Mesenchymal stem cell (in vitro differentiated cells and primary cell): ENCODE measurements around the gene CCDC179. TPM values are rescaled to one million over a fixed set of nuclear protein-coding genes. Genes with fewer than 3 reads are reported as not detected.

ENCODE experiments used
- DNase-seq: peaks from one replicate; pipeline ENCODE4 v3.0.0-alpha.2; 2013
- H2AFZ ChIP-seq: one replicate; pipeline ENCODE4 v1.6.1; 2013; ENCODE audit warnings: low read depth, mild to moderate bottlenecking, control low read depth, inconsistent platforms, low read length, moderate library complexity
- H2AK5ac ChIP-seq: 2 replicates; pipeline ENCODE4 v1.6.1; 2013; ENCODE audit warnings: low read length, moderate library complexity, mild to moderate bottlenecking, inconsistent platforms; ENCODE audit not compliant: severe bottlenecking
- H2BK120ac ChIP-seq: one replicate; pipeline ENCODE4 v1.6.1; 2013; ENCODE audit warnings: low read depth, mild to moderate bottlenecking, inconsistent platforms, low read length, moderate library complexity
- H2BK12ac ChIP-seq, 2 experiments: one replicate each; pipeline ENCODE4 v1.6.1; 2013; ENCODE audit warnings: inconsistent platforms in 2 of 2, low read length in 2 of 2, mild to moderate bottlenecking in 2 of 2, moderate library complexity in 2 of 2, control low read depth in 1 of 2
- H2BK15ac ChIP-seq: one replicate; pipeline ENCODE4 v1.6.1; 2013; ENCODE audit warnings: mild to moderate bottlenecking, low read depth, inconsistent platforms; ENCODE audit not compliant: poor library complexity, severe bottlenecking
- H2BK5ac ChIP-seq: 2 replicates; pipeline ENCODE4 v1.6.1; 2013; ENCODE audit warnings: low read depth, mild to moderate bottlenecking, low read length, control low read depth, inconsistent platforms; ENCODE audit not compliant: poor library complexity, severe bottlenecking
- H3K14ac ChIP-seq, 2 experiments: one replicate each; pipeline ENCODE4 v1.6.1; 2013; ENCODE audit warnings: inconsistent platforms in 2 of 2, low read length in 2 of 2, control low read depth in 1 of 2, mild to moderate bottlenecking in 1 of 2, moderate library complexity in 1 of 2
- H3K18ac ChIP-seq, 2 experiments: one replicate each; pipeline ENCODE4 v1.6.1; 2013; ENCODE audit warnings: inconsistent platforms in 2 of 2, low read length in 2 of 2, control low read depth in 1 of 2, low read depth in 1 of 2, mild to moderate bottlenecking in 1 of 2
- H3K23ac ChIP-seq, 2 experiments: one replicate each; pipeline ENCODE4 v1.6.1; 2013; ENCODE audit warnings: inconsistent platforms in 2 of 2, low read length in 2 of 2, mild to moderate bottlenecking in 2 of 2, moderate library complexity in 2 of 2, control low read depth in 1 of 2
- H3K27ac ChIP-seq: 2 replicates; pipeline ENCODE4 v1.5.1; 2013; ENCODE audit warnings: mild to moderate bottlenecking, moderate library complexity, low read length, control low read depth, inconsistent platforms; ENCODE audit not compliant: poor library complexity, severe bottlenecking
- H3K27me3 ChIP-seq, 2 experiments: 2 replicates each; pipeline versions ENCODE4 v1.6.1 to v1.7.0; 2013; ENCODE audit warnings: low read length in 2 of 2, mild to moderate bottlenecking in 2 of 2, moderate library complexity in 2 of 2, control low read depth in 1 of 2, inconsistent platforms in 1 of 2; ENCODE audit not compliant: control insufficient read depth in 1 of 2, insufficient read depth in 1 of 2
- H3K36me3 ChIP-seq, 2 experiments: 2 replicates each; pipeline versions ENCODE4 v1.6.1 to v1.7.0; 2013; ENCODE audit warnings: low read length in 2 of 2, control low read depth in 1 of 2, inconsistent platforms in 1 of 2, low read depth in 1 of 2, mild to moderate bottlenecking in 1 of 2; ENCODE audit not compliant: insufficient read depth in 2 of 2, control insufficient read depth in 1 of 2
- H3K4ac ChIP-seq, 2 experiments: one replicate each; pipeline ENCODE4 v1.6.1; 2013; ENCODE audit warnings: inconsistent platforms in 2 of 2, low read length in 2 of 2, mild to moderate bottlenecking in 2 of 2, moderate library complexity in 2 of 2, control low read depth in 1 of 2, low read depth in 1 of 2
- H3K4me1 ChIP-seq: 2 replicates; pipeline ENCODE4 v1.6.1; 2013; ENCODE audit warnings: low read depth, low read length, control low read depth; ENCODE audit not compliant: control insufficient read depth, insufficient read depth
- H3K4me2 ChIP-seq: 2 replicates; pipeline ENCODE4 v1.6.1; 2013; ENCODE audit warnings: low read length, mild to moderate bottlenecking, inconsistent platforms; ENCODE audit not compliant: poor library complexity, severe bottlenecking
- H3K4me3 ChIP-seq, 2 experiments: 2 replicates each; pipeline versions ENCODE4 v1.5.1 to v1.7.0; 2013; ENCODE audit warnings: low read length in 2 of 2, mild to moderate bottlenecking in 2 of 2, control low read depth in 1 of 2, low read depth in 1 of 2; ENCODE audit not compliant: insufficient read depth in 1 of 2
- H3K79me1 ChIP-seq: replicated peaks from 2 replicates; pipeline ENCODE4 v1.6.1; 2013; ENCODE audit warnings: mild to moderate bottlenecking, control low read depth, low read length, inconsistent platforms; ENCODE audit not compliant: poor library complexity, severe bottlenecking
- H3K9ac ChIP-seq: 2 replicates; pipeline ENCODE4 v1.7.0; 2013; ENCODE audit warnings: mild to moderate bottlenecking, low read length, moderate library complexity
- H3K9me3 ChIP-seq: 2 replicates; pipeline ENCODE4 v1.7.0; 2013; ENCODE audit warnings: mild to moderate bottlenecking, low read length; ENCODE audit not compliant: control insufficient read depth
- H4K8ac ChIP-seq: one replicate; pipeline ENCODE4 v1.6.1; 2013; ENCODE audit warnings: inconsistent platforms, mild to moderate bottlenecking, low read length, moderate library complexity
- H4K91ac ChIP-seq: one replicate; pipeline ENCODE4 v1.6.1; 2013; ENCODE audit warnings: mild to moderate bottlenecking, low read length, inconsistent platforms
- WGBS: methylation state at CpG from one replicate; pipeline ENCODE4 v1.1.7; 2013; ENCODE audit warnings: mixed read lengths; 5-methylcytosine and 5-hydroxymethylcytosine counted together
- polyA plus RNA-seq, 2 experiments: library from polyadenylated mRNA; stranded (reverse); fragments of 200-250 nt; gene quantifications; one replicate each; pipeline ENCODE4 v1.2.3, GENCODE V29; 2013

The CCDC179 gene
- polyA plus RNA-seq (2013, experiment 1 of 2), result not detected
- polyA plus RNA-seq (2013, experiment 2 of 2), result 0.05 TPM

DNA sequence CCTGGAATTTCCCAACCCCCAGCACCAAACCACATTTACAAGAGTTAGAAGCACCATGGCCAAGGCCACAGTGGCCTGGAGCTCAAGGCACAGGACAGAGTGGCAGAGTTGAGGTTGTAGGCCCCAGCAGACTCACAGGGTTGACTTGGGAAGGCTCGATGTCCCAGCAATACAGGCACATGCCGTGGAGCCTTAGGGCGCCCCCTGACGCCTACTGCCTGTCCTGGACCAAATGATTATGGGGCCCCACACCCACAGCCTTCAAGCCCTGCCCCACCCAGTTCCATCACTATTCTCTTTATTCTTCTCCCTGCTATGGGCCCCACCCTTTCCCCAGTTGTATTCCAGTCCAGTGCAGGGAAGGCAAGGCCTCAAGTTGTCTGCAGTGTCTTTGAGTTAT lies at the start of gene CCDC179:
CCDC179 (minus strand) TSS at position 234 of the 400 bp plus-strand sequence; CDS start at position 181, 53 bp downstream.
- Histone ChIP-seq H2AFZ (no peak within 1 kb of the TSS), H3K23ac (no peak within 1 kb of the TSS), H3K27ac (no peak within 1 kb of the TSS), H2BK5ac (no peak within 1 kb of the TSS), H3K36me3 (no peaks in the 10 kb centered on the region), H3K18ac (no peak within 1 kb of the TSS), H3K4ac (no peak within 1 kb of the TSS), H4K91ac (no peak within 1 kb of the TSS), H4K8ac (no peak within 1 kb of the TSS), H2BK12ac (no peak within 1 kb of the TSS), H3K27me3 (no peaks in the 10 kb centered on the region), H3K4me2 (no peak within 1 kb of the TSS), H2BK15ac (no peak within 1 kb of the TSS), H3K9ac (no peak within 1 kb of the TSS), H2BK120ac (no peak within 1 kb of the TSS), H3K9me3 (no peaks in the 10 kb centered on the region), H3K4me1 (no peaks in the 10 kb centered on the region), H2AK5ac (no peak within 1 kb of the TSS), H3K14ac (no peak within 1 kb of the TSS), H3K79me1 (no peaks in the 10 kb centered on the region), H3K4me3 (no peak within 1 kb of the TSS)
- DNase-seq, result no peak
- 98% methylated on average over 4 of the region's 4 CpGs for WGBS

DNA sequence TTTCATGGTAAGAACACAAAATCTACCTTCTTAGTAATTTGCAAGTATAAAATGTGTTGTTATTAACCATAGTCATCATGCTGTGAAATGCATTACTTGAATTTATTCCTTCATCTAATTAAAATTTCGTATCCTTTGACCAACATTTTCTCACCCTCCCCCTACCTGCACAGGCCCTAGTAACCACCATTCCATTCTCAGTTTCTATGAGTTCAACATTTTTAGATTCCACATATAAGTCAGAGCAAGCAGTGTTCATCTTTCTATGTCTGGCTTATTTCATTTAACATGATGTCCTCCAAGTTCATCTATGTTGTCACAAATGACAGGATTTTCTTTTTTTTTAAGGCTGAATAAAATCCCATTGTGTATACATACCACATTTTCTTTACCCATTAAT lies 43.5 kb upstream of the CCDC179 start:
- H3K4me3 ChIP-seq, result no peak overlapping the region
- 69% methylated on average over 1 of the region's 1 CpG for WGBS

DNA sequence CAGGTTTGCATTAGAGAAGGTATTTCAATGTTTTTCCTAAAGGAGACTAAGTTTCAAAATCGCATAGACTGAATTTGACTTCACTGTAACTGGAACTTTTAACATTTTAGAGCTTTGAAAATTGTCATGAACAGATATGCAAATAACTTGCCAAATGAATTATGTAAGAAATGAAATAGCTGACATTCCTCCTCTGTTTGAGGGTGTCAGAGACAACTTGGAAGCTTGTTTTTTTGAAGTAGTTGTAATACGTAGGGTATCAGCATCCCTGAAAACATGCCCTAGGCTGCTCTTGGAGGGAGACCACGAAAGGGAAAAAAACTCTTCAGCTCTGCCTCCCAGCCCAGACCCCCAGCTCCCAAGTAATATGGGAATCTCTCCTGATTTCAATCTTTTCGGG lies 41.3 kb upstream of the CCDC179 start:
- no peak overlapping the region for H2BK15ac ChIP-seq
- H2BK120ac ChIP-seq, result no peak overlapping the region
- H3K4me1 ChIP-seq, result no peaks in the 10 kb centered on the region

More for the DNA sequence above, 43.5 kb upstream of the CCDC179 start:
- H3K9me3 ChIP-seq, result no peaks in the 10 kb centered on the region
- H2BK15ac ChIP-seq, result no peak overlapping the region
- no peaks in the 10 kb centered on the region for H3K4me1 ChIP-seq
- H2AK5ac ChIP-seq, result no peak overlapping the region
- no peaks in the 10 kb centered on the region for H3K27me3 ChIP-seq
- no peak overlapping the region for H3K4ac ChIP-seq
- DNase-seq, result no peak
- no peak overlapping the region for H4K8ac ChIP-seq
- H4K91ac ChIP-seq, result no peak overlapping the region
- H3K14ac ChIP-seq, result no peak overlapping the region
- H3K36me3 ChIP-seq, result no peaks in the 10 kb centered on the region
- H3K27ac ChIP-seq, result no peak overlapping the region
- H2BK12ac ChIP-seq, result no peak overlapping the region
- no peak overlapping the region for H2BK5ac ChIP-seq
- no peak overlapping the region for H2AFZ ChIP-seq
- no peak overlapping the region for H3K9ac ChIP-seq
- H3K4me2 ChIP-seq, result no peak overlapping the region
- H2BK120ac ChIP-seq, result no peak overlapping the region
- H3K23ac ChIP-seq, result no peak overlapping the region
- H3K18ac ChIP-seq, result no peak overlapping the region
- H3K79me1 ChIP-seq, result no peaks in the 10 kb centered on the region

GRCh38 chr11:22900764-22901486 lies 40.7 kb upstream of the CCDC179 start:
- no peak overlapping the region for H4K8ac ChIP-seq

More for the DNA sequence above, 41.3 kb upstream of the CCDC179 start:
- Histone ChIP-seq H3K27me3 (no peaks in the 10 kb centered on the region), H3K4me2 (no peak overlapping the region), H3K4ac (no peak overlapping the region), H2AK5ac (no peak overlapping the region), H3K79me1 (no peaks in the 10 kb centered on the region), H4K8ac (no peak overlapping the region), H3K4me3 (no peak overlapping the region), H2BK12ac (no peak overlapping the region), H3K9me3 (no peaks in the 10 kb centered on the region), H3K14ac (no peak overlapping the region), H3K36me3 (no peaks in the 10 kb centered on the region), H3K18ac (no peak overlapping the region), H2BK5ac (no peak overlapping the region), H3K27ac (no peak overlapping the region), H3K23ac (no peak overlapping the region), H2AFZ (no peak overlapping the region), H4K91ac (no peak overlapping the region), H3K9ac (no peak overlapping the region)
- DNase-seq, result no peak
- 97% methylated on average over 2 of the region's 4 CpGs for WGBS

More at GRCh38 chr11:22900764-22901486, 40.7 kb upstream of the CCDC179 start:
- H4K91ac ChIP-seq, result no peak overlapping the region
- no peak overlapping the region for H2BK120ac ChIP-seq
- no peak for DNase-seq
- no peak overlapping the region for H3K27ac ChIP-seq
- no peaks in the 10 kb centered on the region for H3K27me3 ChIP-seq
- H2AK5ac ChIP-seq, result no peak overlapping the region
- no peak overlapping the region for H3K14ac ChIP-seq
- no peak overlapping the region for H2AFZ ChIP-seq
- no peak overlapping the region for H3K4me2 ChIP-seq
- H3K4ac ChIP-seq, result no peak overlapping the region
- H2BK12ac ChIP-seq, result no peak overlapping the region
- H2BK15ac ChIP-seq, result no peak overlapping the region
- no peak overlapping the region for H3K18ac ChIP-seq
- no peaks in the 10 kb centered on the region for H3K9me3 ChIP-seq
- H2BK5ac ChIP-seq, result no peak overlapping the region
- H3K36me3 ChIP-seq, result no peaks in the 10 kb centered on the region
- no peaks in the 10 kb centered on the region for H3K79me1 ChIP-seq
- no peaks in the 10 kb centered on the region for H3K4me1 ChIP-seq
- H3K4me3 ChIP-seq, result no peak overlapping the region
- no peak overlapping the region for H3K9ac ChIP-seq
- no peak overlapping the region for H3K23ac ChIP-seq
